ENCODE data around the gene PFKP. TPM values are rescaled to one million over a fixed set of nuclear protein-coding genes. Genes with fewer than 3 reads are reported as not detected.

Gene PFKP
- total RNA-seq, 1 donor from 2014 or later: 361 TPM

DNA sequence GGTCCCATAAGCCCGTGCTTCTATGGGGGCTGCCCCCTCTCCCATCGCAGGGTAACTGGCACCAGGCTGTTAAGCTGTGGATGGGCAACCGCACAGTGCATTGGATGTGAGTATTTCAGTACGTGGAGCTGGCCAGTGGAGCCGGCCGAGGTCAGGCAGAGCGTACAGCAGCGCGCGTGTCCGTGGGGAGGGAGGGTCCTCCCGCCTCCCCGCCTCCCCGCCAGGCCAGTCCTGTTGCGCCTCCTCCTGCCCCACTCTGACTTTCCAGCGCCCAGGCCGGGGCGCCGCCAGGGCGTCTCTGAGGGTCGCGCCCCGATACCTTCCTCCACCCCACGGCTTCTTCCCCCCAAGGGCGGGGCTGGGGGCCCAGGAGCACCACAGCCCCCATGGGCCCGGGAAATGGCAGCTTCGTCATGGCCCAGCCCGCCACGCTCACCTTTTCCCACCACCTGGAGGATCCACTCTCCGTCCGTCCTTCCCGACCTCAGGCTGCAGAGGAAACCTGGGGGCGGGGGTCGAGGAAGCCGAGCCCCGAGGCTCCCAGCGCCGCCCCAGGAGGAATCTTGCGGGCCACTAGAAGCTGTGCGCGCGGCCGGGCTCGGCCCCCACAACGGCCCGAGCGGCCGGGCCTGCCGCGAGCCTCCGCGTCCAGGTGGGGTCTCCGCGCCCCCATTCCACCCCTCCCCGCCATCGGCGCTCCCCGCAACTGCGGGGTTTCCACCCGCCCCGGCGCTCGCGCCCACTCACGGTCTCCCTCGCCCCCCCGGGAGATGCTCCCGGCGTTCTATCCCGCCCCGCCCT lies 831 bp upstream of the PFKP start:
- Histone ChIP-seq H3K27me3 (ENCODE audit: insufficient read depth, low read length) (no peaks in the 10 kb centered on the region), H3K4me2 (ENCODE audit: low read length) (peak overlapping the region; percentile 95), H2AFZ (ENCODE audit: low read depth, low read length) (peak overlapping the region; percentile 43), H3K27ac (ENCODE audit: low read depth, low read length) (no peak overlapping the region), H3K9me3 (ENCODE audit: insufficient read depth, low read depth, low read length) (no peaks in the 10 kb centered on the region), H3K9ac (ENCODE audit: low read length) (peak overlapping the region; percentile 35), H3K36me3 (ENCODE audit: insufficient read depth, low read length) (no peaks in the 10 kb centered on the region), H3K4me3 (ENCODE audit: insufficient read depth, low read depth, low read length) (peak overlapping the region; percentile 47), H4K20me1 (ENCODE audit: insufficient read depth, low read length) (peaks cover 6% of the 10 kb centered on the region), H3K4me1 (ENCODE audit: insufficient read depth, low read length) (peaks cover 23% of the 10 kb centered on the region), H3K79me2 (ENCODE audit: insufficient read depth, low read length) (peaks cover 41% of the 10 kb centered on the region)
- H3K27me3 Mint-ChIP-seq (ENCODE audit: low read depth, unreplicated experiment): peaks cover 2% of the 10 kb centered on the region
- H3K27ac Mint-ChIP-seq (ENCODE audit: unreplicated experiment): no peak overlapping the region
- peak overlapping the region; percentile 74 for H3K4me3 Mint-ChIP-seq (ENCODE audit: unreplicated experiment)
- FAIRE-seq (no peak), DNase-seq (ENCODE audit: low read depth) (no peak)
- peaks cover 20% of the 10 kb centered on the region for H3K4me1 Mint-ChIP-seq (ENCODE audit: low read depth, unreplicated experiment)
- no peaks in the 10 kb centered on the region for H3K9me3 Mint-ChIP-seq (ENCODE audit: unreplicated experiment)
- peaks cover 8% of the 10 kb centered on the region for H3K36me3 Mint-ChIP-seq (ENCODE audit: low read depth, unreplicated experiment)
- TF ChIP-seq, protein P1, sequence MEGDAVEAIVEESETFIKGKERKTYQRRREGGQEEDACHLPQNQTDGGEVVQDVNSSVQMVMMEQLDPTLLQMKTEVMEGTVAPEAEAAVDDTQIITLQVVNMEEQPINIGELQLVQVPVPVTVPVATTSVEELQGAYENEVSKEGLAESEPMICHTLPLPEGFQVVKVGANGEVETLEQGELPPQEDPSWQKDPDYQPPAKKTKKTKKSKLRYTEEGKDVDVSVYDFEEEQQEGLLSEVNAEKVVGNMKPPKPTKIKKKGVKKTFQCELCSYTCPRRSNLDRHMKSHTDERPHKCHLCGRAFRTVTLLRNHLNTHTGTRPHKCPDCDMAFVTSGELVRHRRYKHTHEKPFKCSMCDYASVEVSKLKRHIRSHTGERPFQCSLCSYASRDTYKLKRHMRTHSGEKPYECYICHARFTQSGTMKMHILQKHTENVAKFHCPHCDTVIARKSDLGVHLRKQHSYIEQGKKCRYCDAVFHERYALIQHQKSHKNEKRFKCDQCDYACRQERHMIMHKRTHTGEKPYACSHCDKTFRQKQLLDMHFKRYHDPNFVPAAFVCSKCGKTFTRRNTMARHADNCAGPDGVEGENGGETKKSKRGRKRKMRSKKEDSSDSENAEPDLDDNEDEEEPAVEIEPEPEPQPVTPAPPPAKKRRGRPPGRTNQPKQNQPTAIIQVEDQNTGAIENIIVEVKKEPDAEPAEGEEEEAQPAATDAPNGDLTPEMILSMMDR (IDR thresholded peaks at IDR 0.05; ENCODE audit: insufficient read depth, low read depth, low read length): no peak
- no peak for TF ChIP-seq EZH2 (IDR thresholded peaks at IDR 0.05; ENCODE audit: insufficient read depth, low read length)

DNA sequence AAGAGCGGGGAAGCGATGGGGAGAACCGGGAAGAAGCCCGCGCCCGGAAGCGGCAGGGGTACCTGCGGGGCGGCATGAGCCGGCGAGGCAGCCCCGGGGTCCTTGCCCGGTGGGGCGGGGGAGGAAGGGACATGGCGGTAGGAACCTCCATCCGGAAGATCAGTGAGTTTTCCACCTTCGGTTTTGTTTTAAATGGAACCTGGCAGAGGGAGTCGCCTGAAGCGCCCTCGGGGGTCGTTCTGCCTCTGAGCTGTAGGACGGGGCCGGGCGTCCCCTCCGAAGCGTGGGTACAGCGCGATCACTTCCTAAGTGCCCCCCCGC lies 471 bp downstream of the PFKP start:
- Histone ChIP-seq H3K4me3 (ENCODE audit: insufficient read depth, low read depth, low read length) (peak overlapping the region; percentile 83), H3K36me3 (ENCODE audit: insufficient read depth, low read length) (peaks cover 8% of the 10 kb centered on the region), H3K9ac (ENCODE audit: low read length) (peak overlapping the region; percentile 92), H4K20me1 (ENCODE audit: insufficient read depth, low read length) (peaks cover 18% of the 10 kb centered on the region), H3K4me2 (ENCODE audit: low read length) (peak overlapping the region; percentile 95), H2AFZ (ENCODE audit: low read depth, low read length) (peak overlapping the region; percentile 64), H3K27ac (ENCODE audit: low read depth, low read length) (peak overlapping the region; percentile 79), H3K9me3 (ENCODE audit: insufficient read depth, low read depth, low read length) (no peaks in the 10 kb centered on the region), H3K4me1 (ENCODE audit: insufficient read depth, low read length) (peaks cover 35% of the 10 kb centered on the region), H3K27me3 (ENCODE audit: insufficient read depth, low read length) (no peaks in the 10 kb centered on the region), H3K79me2 (ENCODE audit: insufficient read depth, low read length) (peaks cover 54% of the 10 kb centered on the region)
- no peak for DNase-seq (ENCODE audit: low read depth)
- H3K4me3 Mint-ChIP-seq (ENCODE audit: unreplicated experiment): peak overlapping the region; percentile 90
- H3K9me3 Mint-ChIP-seq (ENCODE audit: unreplicated experiment): no peaks in the 10 kb centered on the region
- FAIRE-seq: no peak
- peaks cover 2% of the 10 kb centered on the region for H3K27me3 Mint-ChIP-seq (ENCODE audit: low read depth, unreplicated experiment)
- peaks cover 33% of the 10 kb centered on the region for H3K4me1 Mint-ChIP-seq (ENCODE audit: low read depth, unreplicated experiment)
- TF ChIP-seq, protein P1 (IDR thresholded peaks at IDR 0.05; ENCODE audit: insufficient read depth, low read depth, low read length): no peak
- no peak for TF ChIP-seq EZH2 (IDR thresholded peaks at IDR 0.05; ENCODE audit: insufficient read depth, low read length)
- H3K27ac Mint-ChIP-seq (ENCODE audit: unreplicated experiment): peak overlapping the region; percentile 58
- peaks cover 13% of the 10 kb centered on the region for H3K36me3 Mint-ChIP-seq (ENCODE audit: low read depth, unreplicated experiment)

Measured in astrocyte (in vitro differentiated cells and primary cell).